KOPT-K1 (cell line): Measurements from ENCODE around the gene SEC14L1.
A peak's percentile ranks its signal among the peaks of the same experiment; 100 is the strongest.

Experiments
- H3K27ac ChIP-seq: fragments of 200-600 bp; sonication (generic); 2 replicates; pipeline ENCODE4 v1.5.1; 2016; ENCODE audit warnings: antibody characterized with exemption, mild to moderate bottlenecking, low read depth, low read length; ENCODE audit not compliant: poor library complexity, severe bottlenecking
- H3K36me3 ChIP-seq: fragments of 200-600 bp; sonication (generic); 2 replicates; pipeline ENCODE4 v1.5.1; 2017; ENCODE audit warnings: antibody characterized with exemption, mild to moderate bottlenecking, low read length, moderate library complexity; ENCODE audit not compliant: insufficient read depth
- H3K9me3 ChIP-seq: fragments of 200-600 bp; sonication (generic); 2 replicates; pipeline ENCODE4 v1.5.1; 2017; ENCODE audit warnings: antibody characterized with exemption, low read length, mild to moderate bottlenecking; ENCODE audit not compliant: insufficient read depth, poor library complexity, severe bottlenecking

SEC14L1 gene

GRCh38 chr17:77180503-77181357 is 40.0 kb downstream of the SEC14L1 start:
- H3K36me3 ChIP-seq: no peaks in the 10 kb centered on the region

GRCh38 chr17:77182205-77183172 is 41.7 kb downstream of the SEC14L1 start:
- no peaks in the 10 kb centered on the region for H3K36me3 ChIP-seq
- H3K9me3 ChIP-seq: no peaks in the 10 kb centered on the region
- H3K27ac ChIP-seq: peak overlapping the region; percentile 41

More at GRCh38 chr17:77180503-77181357, 40.0 kb downstream of the SEC14L1 start:
- Histone ChIP-seq H3K27ac (no peak overlapping the region), H3K9me3 (no peaks in the 10 kb centered on the region)

DNA sequence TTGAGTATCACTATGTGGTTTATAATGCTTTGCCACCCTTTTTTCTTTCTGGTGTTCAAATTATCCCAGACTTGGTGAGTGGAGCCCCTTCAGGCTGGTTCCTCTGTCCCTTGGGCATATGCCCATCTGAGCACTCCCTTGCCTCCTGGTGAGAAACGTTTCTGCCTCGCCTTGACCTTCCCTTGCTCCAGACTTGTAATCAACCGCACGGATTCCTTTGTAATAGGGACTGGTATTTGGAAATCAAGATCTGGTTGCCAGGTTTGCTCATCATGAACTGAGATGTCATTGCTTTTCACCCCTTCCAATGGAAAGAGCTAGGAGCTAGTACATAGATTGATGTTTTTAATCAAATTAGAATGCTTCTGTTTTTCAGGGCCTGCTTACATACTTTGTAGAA is 43.7 kb downstream of the SEC14L1 start:
- no peaks in the 10 kb centered on the region for H3K9me3 ChIP-seq
- H3K36me3 ChIP-seq: no peaks in the 10 kb centered on the region
- H3K27ac ChIP-seq: no peak overlapping the region

DNA sequence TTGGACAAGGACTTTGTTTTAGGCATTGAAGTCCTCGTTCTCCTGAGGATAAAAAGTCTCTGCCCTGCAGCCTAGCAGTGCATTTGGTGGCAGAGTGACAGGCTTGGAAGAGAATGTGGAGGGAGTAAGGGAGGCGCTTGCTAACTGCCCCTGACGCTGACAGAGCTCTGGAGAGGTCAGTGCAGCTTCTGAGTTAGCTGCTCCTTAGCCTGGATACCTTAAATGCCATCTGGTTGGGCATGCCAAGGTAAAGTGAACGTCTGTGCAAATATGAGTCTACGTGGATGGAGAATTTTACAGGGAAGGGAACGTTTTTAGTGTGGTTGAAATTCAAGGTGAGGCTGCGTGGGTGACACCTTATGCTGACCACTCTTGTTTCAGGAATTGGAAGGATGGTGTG is 44.4 kb downstream of the SEC14L1 start:
- no peaks in the 10 kb centered on the region for H3K9me3 ChIP-seq
- no peaks in the 10 kb centered on the region for H3K36me3 ChIP-seq
- H3K27ac ChIP-seq: peak overlapping the region; percentile 0

- peak overlapping the region; percentile 55 for H3K27ac ChIP-seq
- peaks cover 2% of the 10 kb centered on the region; the same call in 1 of the 2 replicates for H3K36me3 ChIP-seq
- no peaks in the 10 kb centered on the region for H3K9me3 ChIP-seq
These were observed 45.4 kb downstream of the SEC14L1 start for GRCh38 chr17:77186141-77186604.

GRCh38 chr17:77188084-77189066 is 47.6 kb downstream of the SEC14L1 start:
- Histone ChIP-seq H3K9me3 (no peaks in the 10 kb centered on the region), H3K27ac (no peak overlapping the region), H3K36me3 (peaks cover 24% of the 10 kb centered on the region)

DNA sequence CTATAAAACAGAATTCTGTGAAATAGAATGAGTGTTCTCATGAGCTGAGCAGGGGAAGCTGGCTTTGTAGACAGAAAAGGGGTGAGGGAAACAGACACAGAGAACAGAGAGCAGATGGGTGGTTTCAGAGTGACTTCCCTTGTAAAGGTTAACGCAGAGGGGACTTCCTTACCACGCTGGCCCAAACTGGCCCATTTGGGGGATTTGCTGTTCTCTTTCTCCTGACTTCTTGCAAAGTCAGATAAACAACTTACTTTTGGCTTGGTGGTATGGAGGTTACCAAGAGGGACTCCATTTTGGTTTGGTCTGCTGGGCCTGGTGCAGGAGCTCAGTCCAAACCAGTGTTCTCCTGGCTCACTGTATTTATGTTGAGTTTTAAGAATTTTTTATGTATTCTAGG is 48.4 kb downstream of the SEC14L1 start:
- Histone ChIP-seq H3K9me3 (no peaks in the 10 kb centered on the region), H3K27ac (peak overlapping the region; percentile 0), H3K36me3 (peaks cover 32% of the 10 kb centered on the region)

DNA sequence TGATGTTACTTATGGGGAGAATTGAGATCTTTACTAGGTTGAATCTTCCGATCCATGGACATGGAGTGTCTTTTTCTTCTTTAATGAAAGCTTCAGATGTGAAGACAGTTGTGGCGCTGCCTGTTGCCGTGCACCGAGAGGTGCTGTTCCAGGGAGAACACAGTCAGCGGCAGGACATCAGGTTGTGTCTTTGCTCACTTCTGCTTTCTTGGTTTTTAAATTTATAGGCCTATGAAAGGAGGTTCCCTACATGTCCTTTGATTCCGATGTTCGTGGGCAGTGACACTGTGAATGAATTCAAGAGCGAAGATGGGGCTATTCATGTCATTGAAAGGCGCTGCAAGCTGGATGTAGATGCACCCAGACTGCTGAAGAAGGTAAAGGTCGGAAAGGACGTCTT is 49.8 kb downstream of the SEC14L1 start:
- no peak overlapping the region for H3K27ac ChIP-seq
- no peaks in the 10 kb centered on the region for H3K9me3 ChIP-seq
- peaks cover 46% of the 10 kb centered on the region for H3K36me3 ChIP-seq

- H3K36me3 ChIP-seq: peaks cover 53% of the 10 kb centered on the region
- no peaks in the 10 kb centered on the region for H3K9me3 ChIP-seq
- H3K27ac ChIP-seq: no peak overlapping the region
These were observed 50.5 kb downstream of the SEC14L1 start for GRCh38 chr17:77191244-77191643.

DNA sequence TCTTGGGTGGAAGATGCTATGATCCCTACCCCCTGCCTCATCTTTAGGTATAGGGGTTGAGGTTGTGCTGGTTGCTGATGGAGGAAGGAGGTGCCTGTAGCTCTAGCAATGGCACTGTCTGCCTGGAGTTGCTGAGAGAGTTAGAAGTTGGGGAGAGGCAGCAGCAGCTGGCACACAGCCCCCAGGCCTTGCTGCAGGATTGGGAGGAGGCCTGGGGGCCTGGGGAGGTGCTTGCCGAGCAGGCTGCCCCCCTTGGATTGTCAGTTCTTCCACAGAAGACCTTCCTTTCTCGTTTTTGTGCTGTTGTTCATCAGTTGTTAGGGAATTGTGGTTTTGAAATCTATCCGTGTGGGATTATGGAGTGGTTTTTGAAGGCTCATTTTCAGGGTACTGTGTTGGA is 52.9 kb downstream of the SEC14L1 start:
- peaks cover 68% of the 10 kb centered on the region for H3K36me3 ChIP-seq
- H3K9me3 ChIP-seq: no peaks in the 10 kb centered on the region
- no peak overlapping the region for H3K27ac ChIP-seq

DNA sequence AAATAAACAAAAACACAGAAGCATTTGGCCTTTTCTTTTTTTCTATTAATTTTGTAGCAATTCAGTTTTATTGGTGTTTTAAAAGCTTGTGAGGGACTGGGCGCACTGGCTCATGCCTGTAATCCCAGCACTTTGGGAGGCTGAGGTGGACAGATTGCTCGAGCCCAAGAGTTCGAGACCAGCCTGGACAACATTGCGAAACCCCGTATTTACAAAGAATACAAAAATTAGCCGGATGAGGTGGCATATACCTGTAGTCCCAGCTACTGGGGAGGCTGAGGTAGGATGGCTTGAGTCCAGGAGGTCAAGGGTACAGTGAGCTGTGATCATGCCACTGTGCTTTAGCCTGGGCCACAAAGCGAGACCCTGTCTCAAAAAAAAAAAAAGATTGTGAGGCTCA is 53.4 kb downstream of the SEC14L1 start:
- H3K9me3 ChIP-seq: no peaks in the 10 kb centered on the region
- peaks cover 72% of the 10 kb centered on the region for H3K36me3 ChIP-seq

GRCh38 chr17:77196251-77196650 is 55.5 kb downstream of the SEC14L1 start:
- peaks cover 89% of the 10 kb centered on the region for H3K36me3 ChIP-seq

More for the DNA sequence above, 53.4 kb downstream of the SEC14L1 start:
- no peak overlapping the region for H3K27ac ChIP-seq

DNA sequence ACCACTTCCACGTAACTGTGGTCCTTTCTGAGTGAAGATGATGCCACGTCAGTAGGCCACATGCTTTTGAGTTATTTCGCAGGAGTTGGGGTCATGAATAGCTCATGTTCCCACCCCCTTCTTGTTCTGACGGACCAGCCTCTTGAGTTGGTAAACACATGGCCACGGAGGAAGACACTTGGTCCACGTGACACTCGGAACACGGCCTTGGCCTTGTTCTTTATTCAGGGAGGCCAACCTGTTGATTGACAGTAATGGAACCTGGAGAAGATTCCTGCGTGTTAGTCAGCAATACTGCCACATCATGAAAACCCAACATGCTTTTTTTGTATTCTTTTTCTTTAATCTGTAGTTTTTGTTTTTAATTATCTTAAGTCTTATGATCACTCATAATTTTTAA is 56.3 kb downstream of the SEC14L1 start:
- H3K36me3 ChIP-seq: peaks cover 89% of the 10 kb centered on the region
- no peak overlapping the region for H3K27ac ChIP-seq
- H3K9me3 ChIP-seq: no peaks in the 10 kb centered on the region

More at GRCh38 chr17:77196251-77196650, 55.5 kb downstream of the SEC14L1 start:
- no peaks in the 10 kb centered on the region for H3K9me3 ChIP-seq
- no peak overlapping the region for H3K27ac ChIP-seq

GRCh38 chr17:77200711-77201110 is 59.9 kb downstream of the SEC14L1 start:
- no peaks in the 10 kb centered on the region for H3K9me3 ChIP-seq
- H3K36me3 ChIP-seq: peaks cover 83% of the 10 kb centered on the region
- H3K27ac ChIP-seq: no peak overlapping the region
